HepG2 (cell line): ENCODE measurements around the gene IFT122. TPM values are rescaled to one million over a fixed set of nuclear protein-coding genes. Genes with fewer than 3 reads are reported as not detected.

Experiments used
- DRAP1 ChIP-seq: IDR thresholded peaks from 2 replicates; pipeline ENCODE4 v1.6.1; 2016; ENCODE audit warnings: missing genetic modification reagents, missing compliant biosample characterization
- ERF ChIP-seq: IDR thresholded peaks from 2 replicates; pipeline ENCODE4 v1.6.1; 2018; ENCODE audit warnings: missing biosample characterization, missing genetic modification reagents
- FOXA3 ChIP-seq: IDR thresholded peaks from 2 replicates; pipeline ENCODE4 v1.6.1; 2016; ENCODE audit warnings: missing genetic modification reagents, missing compliant biosample characterization
- PHF5A ChIP-seq: IDR thresholded peaks from one replicate; pipeline ENCODE4 v1.6.1; 2018; ENCODE audit warnings: low read depth, missing genetic modification reagents; ENCODE audit not compliant: unreplicated experiment
- RARA ChIP-seq: IDR thresholded peaks from 2 replicates; pipeline ENCODE4 v1.6.1; 2016; ENCODE audit warnings: missing genetic modification reagents, missing compliant biosample characterization
- RBFOX2 ChIP-seq: fragments of 200-400 bp; formaldehyde crosslinking; IDR thresholded peaks from 2 replicates; pipeline ENCODE4 v1.6.1; 2017; ENCODE audit warnings: low read depth, mild to moderate bottlenecking, low read length
- RCOR2 ChIP-seq: IDR thresholded peaks from 2 replicates; pipeline ENCODE4 v1.6.1; 2016; ENCODE audit warnings: missing biosample characterization, missing genetic modification reagents
- RFX5 ChIP-seq: IDR thresholded peaks from 2 replicates; pipeline ENCODE4 v1.6.1; 2011; ENCODE audit warnings: low read depth, low read length, improper control_type of control experiment
- SALL1 ChIP-seq: sonication (generic); formaldehyde crosslinking; IDR thresholded peaks from 2 replicates; pipeline ENCODE4 v1.8.0; 2022; ENCODE audit warnings: mild to moderate bottlenecking, missing genetic modification reagents
- SOX6 ChIP-seq, 2 experiments: fragments of 450-650 bp in 1 of 2; sonication (generic) in 1 of 2; formaldehyde crosslinking in 1 of 2; IDR thresholded peaks; 2 replicates each; pipeline versions ENCODE4 v1.4.0 to v1.6.1; 2017 to 2020; ENCODE audit warnings: antibody characterized with exemption in 1 of 2, mild to moderate bottlenecking in 1 of 2, missing genetic modification reagents in 1 of 2
- ZNF318 ChIP-seq: sonication (generic); formaldehyde crosslinking; IDR thresholded peaks from 2 replicates; pipeline ENCODE4 v1.4.0; 2020; ENCODE audit warnings: mild to moderate bottlenecking, missing genetic modification reagents
- ZNF546 ChIP-seq: sonication (generic); formaldehyde crosslinking; conservative IDR thresholded peaks from 2 replicates; pipeline ENCODE4 v1.8.1; 2023; ENCODE audit warnings: mild to moderate bottlenecking, missing genetic modification reagents
- ZNF703 ChIP-seq: sonication (generic); formaldehyde crosslinking; IDR thresholded peaks from 2 replicates; pipeline ENCODE4 v1.5.1; 2020; ENCODE audit warnings: missing genetic modification reagents, mild to moderate bottlenecking, moderate library complexity, borderline replicate concordance
- ZNF766 ChIP-seq: sonication (generic); formaldehyde crosslinking; IDR thresholded peaks from 2 replicates; pipeline ENCODE4 v1.5.0; 2020; ENCODE audit warnings: missing genetic modification reagents, borderline replicate concordance
- polyA plus RNA-seq, 8 experiments: library from polyadenylated mRNA; depleted of rRNA in 3 of 8; stranded (reverse) in 7 of 8; unstranded in 1 of 8; fragments of >200 nt; fragmentation: Illumina TruSeq in 4 of 8; extraction: Trizol in 4 of 8; gene quantifications; 2 replicates each; pipeline versions ENCODE4 v1.2.1 to v1.2.3, GENCODE V29; 2011 to 2016; ENCODE audit warnings: low read depth in 4 of 8, missing spikeins in 1 of 8, mixed read lengths in 1 of 8; ENCODE audit not compliant: insufficient read depth in 1 of 8
- total RNA-seq, 5 experiments: library from RNA; depleted of rRNA; stranded (reverse); fragments of >200 nt; fragmentation: Illumina TruSeq; extraction: Trizol; gene quantifications; 2 replicates each; pipeline ENCODE4 v1.2.3, GENCODE V29; 2016; ENCODE audit warnings: low read depth in 1 of 5

IFT122 gene
- total and polyA plus RNA-seq, 2 of the 13 experiments (the other 11 are each of a cell fraction or from before 2014, with no cell fraction given): 10.1 to 10.3 TPM

GRCh38 chr3:129418041-129418973 lies 21.7 kb upstream of the IFT122 start (continued):
- TF ChIP-seq ZNF318: no peak
- TF ChIP-seq RBFOX2: no peak
- TF ChIP-seq ZNF766 (CRISPR knock-in tag): no peak
- TF ChIP-seq ERF (CRISPR knock-in tag): peak; percentile 21; the same call in 1 of the 2 replicates
- peak; percentile 63 for TF ChIP-seq SALL1 (CRISPR knock-in tag)
- TF ChIP-seq RARA (CRISPR knock-in tag): peak; percentile 51; the same call in 1 of the 2 replicates
- peak; percentile 47 for TF ChIP-seq PHF5A (CRISPR knock-in tag)
- TF ChIP-seq RFX5: no peak
- TF ChIP-seq RCOR2: 0 out of 2 replicates have a peak, but pooled peaks have one; percentile 20
- TF ChIP-seq SOX6 (IDR thresholded peaks at IDR 0.05): no peak
- peak; percentile 53; the same call in 1 of the 2 replicates for TF ChIP-seq SOX6 (CRISPR knock-in tag; IDR thresholded peaks at IDR 0.05)
- no peak for TF ChIP-seq ZNF546 (CRISPR knock-in tag)
- no peak for TF ChIP-seq ZNF703
- peak; percentile 49; the same call in 1 of the 2 replicates for TF ChIP-seq DRAP1 (CRISPR knock-in tag)
- TF ChIP-seq FOXA3 (CRISPR knock-in tag): 0 out of 2 replicates have a peak, but pooled peaks have one; percentile 7
